ENCODE data around the gene CHID1. TPM values are rescaled to one million over a fixed set of nuclear protein-coding genes. Genes with fewer than 3 reads are reported as not detected.

The CHID1 gene
- total RNA-seq, 1 donor from 2014 or later = 88.3 TPM

GRCh38 chr11:868802-869201 lies 41.8 kb downstream of the CHID1 start:
- no peaks in the 10 kb centered on the region for H3K4me1 Mint-ChIP-seq
- no peaks in the 10 kb centered on the region for H3K27me3 Mint-ChIP-seq (ENCODE audit: low read depth)
- H3K36me3 Mint-ChIP-seq = peaks cover 8% of the 10 kb centered on the region
- no peak for TF ChIP-seq CTCF (IDR thresholded peaks at IDR 0.05; ENCODE audit: unreplicated experiment)
- no peak overlapping the region for H3K4me3 Mint-ChIP-seq
- H3K27ac Mint-ChIP-seq = no peak overlapping the region
- no peaks in the 10 kb centered on the region for H3K9me3 Mint-ChIP-seq
- no peak for DNase-seq (ENCODE audit: low spot score in 2 of 2, unreplicated experiment in 2 of 2)

- Mint-ChIP-seq H3K4me3 (no peak overlapping the region), H3K27me3 (ENCODE audit: low read depth) (no peaks in the 10 kb centered on the region), H3K9me3 (no peaks in the 10 kb centered on the region), H3K27ac (no peak overlapping the region), H3K4me1 (peaks cover 1% of the 10 kb centered on the region), H3K36me3 (peaks cover 4% of the 10 kb centered on the region)
- no peak for TF ChIP-seq CTCF (IDR thresholded peaks at IDR 0.05; ENCODE audit: unreplicated experiment)
- no peak for DNase-seq (ENCODE audit: low spot score in 2 of 2, unreplicated experiment in 2 of 2)
Measured at GRCh38 chr11:868394-868793, 42.2 kb downstream of the CHID1 start.

GRCh38 chr11:867856-868358 lies 42.7 kb downstream of the CHID1 start:
- Mint-ChIP-seq H3K36me3 (peaks cover 4% of the 10 kb centered on the region), H3K9me3 (no peaks in the 10 kb centered on the region), H3K27me3 (ENCODE audit: low read depth) (no peaks in the 10 kb centered on the region), H3K4me1 (peaks cover 6% of the 10 kb centered on the region), H3K4me3 (no peak overlapping the region), H3K27ac (no peak overlapping the region)
- TF ChIP-seq CTCF (IDR thresholded peaks at IDR 0.05; ENCODE audit: unreplicated experiment) = no peak
- no peak for DNase-seq (ENCODE audit: low spot score in 2 of 2, unreplicated experiment in 2 of 2)

GRCh38 chr11:866481-866880 lies 44.1 kb downstream of the CHID1 start:
- DNase-seq (ENCODE audit: low spot score in 2 of 2, unreplicated experiment in 2 of 2) = no peak
- Mint-ChIP-seq H3K27me3 (ENCODE audit: low read depth) (no peaks in the 10 kb centered on the region), H3K27ac (no peak overlapping the region), H3K9me3 (no peaks in the 10 kb centered on the region), H3K4me1 (peaks cover 16% of the 10 kb centered on the region), H3K36me3 (peaks cover 4% of the 10 kb centered on the region), H3K4me3 (no peak overlapping the region)
- TF ChIP-seq CTCF (IDR thresholded peaks at IDR 0.05; ENCODE audit: unreplicated experiment) = no peak

DNA sequence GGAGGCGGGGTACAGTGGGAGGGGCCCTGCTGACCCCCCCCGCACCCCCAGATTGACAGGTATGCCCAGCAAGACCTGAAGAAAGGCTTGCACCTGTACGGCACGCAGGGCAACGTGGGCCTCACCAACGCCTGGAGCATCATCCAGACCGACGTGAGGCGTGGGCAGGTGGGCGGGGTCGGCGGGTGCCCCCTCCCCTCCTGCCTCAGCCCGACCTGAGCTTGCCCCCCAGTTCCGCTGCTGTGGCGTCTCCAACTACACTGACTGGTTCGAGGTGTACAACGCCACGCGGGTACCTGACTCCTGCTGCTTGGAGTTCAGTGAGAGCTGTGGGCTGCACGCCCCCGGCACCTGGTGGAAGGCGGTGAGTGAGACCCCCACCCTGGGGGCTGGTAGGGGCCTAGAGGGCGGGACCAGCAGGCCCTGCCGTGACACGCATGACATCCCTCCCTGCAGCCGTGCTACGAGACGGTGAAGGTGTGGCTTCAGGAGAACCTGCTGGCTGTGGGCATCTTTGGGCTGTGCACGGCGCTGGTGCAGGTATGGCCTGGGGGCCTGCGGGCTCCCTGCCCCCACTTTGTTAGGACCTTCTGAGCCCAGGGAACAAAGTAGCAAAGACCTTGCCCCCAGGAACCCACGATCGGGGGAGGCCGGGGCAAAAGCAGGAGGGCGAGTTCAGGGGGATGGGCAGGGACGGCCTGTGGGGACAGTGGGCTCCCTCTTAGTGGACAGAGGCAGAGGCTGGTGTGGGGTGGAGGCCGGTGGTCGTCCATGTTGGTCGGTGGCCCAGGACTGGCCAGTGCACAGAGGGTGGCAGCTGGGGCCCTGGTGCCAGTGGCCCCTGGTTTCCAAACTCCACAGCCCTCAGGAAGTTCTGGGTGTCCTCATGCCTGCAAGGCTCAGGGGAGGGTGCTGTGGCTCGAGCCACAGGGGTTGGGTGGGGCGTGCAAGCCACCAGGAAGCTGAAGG lies 44.9 kb downstream of the CHID1 start:
- H3K36me3 Mint-ChIP-seq = peaks cover 4% of the 10 kb centered on the region
- H3K4me3 Mint-ChIP-seq = no peak overlapping the region
- H3K27me3 Mint-ChIP-seq (ENCODE audit: low read depth) = no peaks in the 10 kb centered on the region
- H3K27ac Mint-ChIP-seq = no peak overlapping the region
- peaks cover 16% of the 10 kb centered on the region for H3K4me1 Mint-ChIP-seq
- DNase-seq (ENCODE audit: low spot score in 2 of 2, unreplicated experiment in 2 of 2) = no peak
- H3K9me3 Mint-ChIP-seq = no peaks in the 10 kb centered on the region
- no peak for TF ChIP-seq CTCF (IDR thresholded peaks at IDR 0.05; ENCODE audit: unreplicated experiment)
